Smooth muscle cell (in vitro differentiated cells): Measurements from ENCODE around the gene NREP. TPM values are rescaled to one million over a fixed set of nuclear protein-coding genes. Genes with fewer than 3 reads are reported as not detected.

Source experiments
- DNase-seq: peaks from one replicate; lab custom pipeline; 2025; ENCODE audit not compliant: unreplicated experiment; lab: John Stamatoyannopoulos, UW
- H2AFZ ChIP-seq: fragments of 200-600 bp; sonication (generic); 2 replicates; pipeline ENCODE4 v1.6.0; 2016; ENCODE audit warnings: antibody characterized with exemption, low read depth, mild to moderate bottlenecking
- H3F3A ChIP-seq: fragments of 200-600 bp; sonication (generic); 2 replicates; pipeline ENCODE4 v1.6.0; 2017; ENCODE audit warnings: antibody characterized with exemption, low read depth
- H3K27ac ChIP-seq: fragments of 200-600 bp; sonication (generic); 2 replicates; pipeline ENCODE4 v1.5.1; 2016; ENCODE audit warnings: low read depth, mild to moderate bottlenecking
- H3K27me3 ChIP-seq: fragments of 200-600 bp; sonication (generic); 2 replicates; pipeline ENCODE4 v1.6.1; 2016; ENCODE audit warnings: low read depth, mild to moderate bottlenecking
- H3K36me3 ChIP-seq: fragments of 200-600 bp; sonication (generic); 2 replicates; pipeline ENCODE4 v1.5.1; 2016; ENCODE audit warnings: low read depth
- H3K4me1 ChIP-seq: fragments of 200-600 bp; sonication (generic); 2 replicates; pipeline ENCODE4 v1.5.1; 2016; ENCODE audit warnings: low read depth
- H3K4me2 ChIP-seq: fragments of 200-600 bp; sonication (generic); 2 replicates; pipeline ENCODE4 v1.6.0; 2016; ENCODE audit warnings: mild to moderate bottlenecking
- H3K4me3 ChIP-seq: fragments of 200-600 bp; sonication (generic); 2 replicates; pipeline ENCODE4 v1.5.1; 2016; ENCODE audit warnings: mild to moderate bottlenecking
- H3K79me2 ChIP-seq: fragments of 200-600 bp; sonication (generic); 2 replicates; pipeline ENCODE4 v1.6.0; 2016; ENCODE audit warnings: low read depth, mild to moderate bottlenecking
- H3K9ac ChIP-seq: fragments of 200-600 bp; sonication (generic); 2 replicates; pipeline ENCODE4 v1.6.0; 2016; ENCODE audit warnings: low read depth
- H3K9me3 ChIP-seq: fragments of 200-600 bp; sonication (generic); replicated peaks from 2 replicates; pipeline ENCODE4 v1.5.1; 2016; ENCODE audit warnings: low read depth
- H4K20me1 ChIP-seq: fragments of 200-600 bp; sonication (generic); 2 replicates; pipeline ENCODE4 v1.6.0; 2016; ENCODE audit warnings: low read depth
- CTCF ChIP-seq: fragments of 200-600 bp; sonication (generic); IDR thresholded peaks from 2 replicates; pipeline ENCODE4 v1.5.1; 2017; ENCODE audit warnings: borderline replicate concordance, mild to moderate bottlenecking, antibody characterized with exemption; ENCODE audit not compliant: insufficient read depth, poor library complexity, severe bottlenecking
- WGBS: methylation state at CpG from one replicate; pipeline ENCODE4 v1.1.7; 2016; ENCODE audit warnings: low lambda C conversion rate; 5-methylcytosine and 5-hydroxymethylcytosine counted together
- polyA plus RNA-seq: library from polyadenylated mRNA; unstranded; fragments of >200 nt; fragmentation: Nextera tagmentation; extraction: Ambion mirVana; gene quantifications from 2 replicates; pipeline ENCODE4 v1.2.1, GENCODE V29; 2016
- total RNA-seq: library from RNA; depleted of rRNA; stranded (reverse); fragments of >200 nt; gene quantifications from 2 replicates; pipeline ENCODE4 v1.2.3, GENCODE V29; 2014

Gene NREP
- total and polyA plus RNA-seq, 2 experiments from 2014 or later: 191 to 270 TPM

- Histone ChIP-seq H3K4me3 (no peak overlapping the region), H3K4me2 (no peak overlapping the region), H3K4me1 (no peaks in the 10 kb centered on the region), H3K27me3 (no peaks in the 10 kb centered on the region), H3K9ac (no peak overlapping the region), H2AFZ (no peak overlapping the region), H3K79me2 (no peaks in the 10 kb centered on the region), H3K27ac (no peak overlapping the region), H3K9me3 (no peaks in the 10 kb centered on the region), H4K20me1 (no peaks in the 10 kb centered on the region), H3F3A (peaks cover 3% of the 10 kb centered on the region), H3K36me3 (no peaks in the 10 kb centered on the region)
- no peak for TF ChIP-seq CTCF
- DNase-seq: no peak
These were observed 7.0 kb upstream of the NREP start for GRCh38 chr5:111764019-111764418.

DNA sequence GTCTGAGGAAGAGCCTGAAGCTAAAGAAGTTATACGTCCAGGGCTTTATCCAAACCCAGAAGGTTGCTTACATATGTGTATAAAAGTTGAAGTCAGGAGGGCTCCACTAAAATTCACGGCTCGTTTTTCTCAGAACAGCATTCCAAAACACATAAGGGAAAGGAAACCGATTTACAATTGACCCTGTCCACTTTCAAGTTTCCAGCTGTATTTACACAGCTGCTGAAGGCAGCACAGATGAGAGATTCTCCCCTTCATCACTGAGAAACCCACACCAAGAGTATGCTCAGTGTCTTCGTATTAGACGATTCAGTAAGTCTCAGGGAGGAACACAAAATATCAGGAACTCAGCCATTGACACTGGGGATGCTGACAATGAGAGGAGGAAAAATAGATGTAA is 5.9 kb upstream of the NREP start:
- DNase-seq: no peak
- no peak for TF ChIP-seq CTCF

DNA sequence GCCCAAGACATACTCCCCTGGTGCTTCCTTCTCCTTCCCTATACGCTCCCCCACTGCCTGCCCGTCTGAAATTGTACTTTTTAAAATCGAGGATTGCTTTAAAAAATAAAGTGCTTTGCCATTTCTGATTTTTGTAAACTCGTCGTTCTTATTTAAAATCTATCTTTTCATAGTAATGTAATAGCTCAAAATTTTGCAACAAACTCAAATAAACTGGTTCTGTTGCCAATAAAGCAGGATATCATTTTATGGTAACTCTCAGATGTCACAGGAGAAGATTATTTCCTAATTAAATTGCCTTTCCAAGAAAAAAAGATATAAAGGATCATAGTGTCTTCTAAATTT is 1.3 kb upstream of the NREP start:
- Histone ChIP-seq H3K36me3 (no peaks in the 10 kb centered on the region), H3K79me2 (peaks cover 28% of the 10 kb centered on the region), H3K27ac (peak overlapping the region; percentile 93), H2AFZ (peak overlapping the region; percentile 88), H3K9ac (peak overlapping the region; percentile 79), H4K20me1 (no peaks in the 10 kb centered on the region), H3K4me1 (peaks cover 31% of the 10 kb centered on the region), H3F3A (peaks cover 11% of the 10 kb centered on the region), H3K27me3 (no peaks in the 10 kb centered on the region), H3K4me2 (peak overlapping the region; percentile 91), H3K4me3 (peak overlapping the region; percentile 88), H3K9me3 (no peaks in the 10 kb centered on the region)
- WGBS: 2% methylated on average over 5 of the region's 5 CpGs
- TF ChIP-seq CTCF: no peak
- DNase-seq: no peak

More for the DNA sequence above, 5.9 kb upstream of the NREP start:
- Histone ChIP-seq H3K9ac (no peak overlapping the region), H3K79me2 (no peaks in the 10 kb centered on the region), H4K20me1 (no peaks in the 10 kb centered on the region), H3K36me3 (no peaks in the 10 kb centered on the region), H3K4me1 (peaks cover 7% of the 10 kb centered on the region), H3K4me3 (no peak overlapping the region), H3K9me3 (no peaks in the 10 kb centered on the region), H3K27ac (no peak overlapping the region), H3K4me2 (no peak overlapping the region), H3K27me3 (no peaks in the 10 kb centered on the region), H2AFZ (peak overlapping the region; percentile 77), H3F3A (peaks cover 14% of the 10 kb centered on the region)
- 61% methylated on average over 6 of the region's 6 CpGs for WGBS

GRCh38 chr5:111757355-111758283 is 625 bp upstream of the NREP start:
- Histone ChIP-seq H4K20me1 (no peaks in the 10 kb centered on the region), H3K27ac (peak overlapping the region; percentile 93), H3K4me1 (peaks cover 31% of the 10 kb centered on the region), H3K27me3 (no peaks in the 10 kb centered on the region), H3K4me2 (peak overlapping the region; percentile 91), H3K9ac (peak overlapping the region; percentile 79), H2AFZ (peak overlapping the region; percentile 88), H3K36me3 (no peaks in the 10 kb centered on the region), H3K79me2 (peaks cover 33% of the 10 kb centered on the region), H3K4me3 (peak overlapping the region; percentile 88), H3K9me3 (no peaks in the 10 kb centered on the region), H3F3A (peaks cover 11% of the 10 kb centered on the region)
- under 1% methylated on average over 71 of the region's 98 CpGs for WGBS
- peak; percentile 24 for TF ChIP-seq CTCF
- DNase-seq: peak; percentile 81
